Adrenal gland (tissue), 5 donors: ENCODE data around the gene NHS.

ENCODE experiments used
- POLR2A ChIP-seq, 2 donors: fragments of 450-650 bp; IDR thresholded peaks; one replicate each; pipeline ENCODE4 v1.6.1; 2017; ENCODE audit warnings: antibody characterized with exemption in 2 of 2, mild to moderate bottlenecking in 2 of 2, moderate library complexity in 1 of 2
- TF ChIP-seq, protein P1 (sequence below), 6 experiments: fragments of 450-650 bp in 4 of 6; fragments of 200-600 bp in 2 of 6; sonication (generic) in 1 of 6; IDR thresholded peaks; 1 replicate in 5 of 6; 2 replicates in 1 of 6; pipeline versions ENCODE4 v1.5.1 to v1.8.0; 2016 to 2021; ENCODE audit warnings: antibody characterized with exemption in 6 of 6, mild to moderate bottlenecking in 2 of 6, moderate library complexity in 1 of 6
- donor health status: DM: no; HTN: no; CAD: no.

DNA sequence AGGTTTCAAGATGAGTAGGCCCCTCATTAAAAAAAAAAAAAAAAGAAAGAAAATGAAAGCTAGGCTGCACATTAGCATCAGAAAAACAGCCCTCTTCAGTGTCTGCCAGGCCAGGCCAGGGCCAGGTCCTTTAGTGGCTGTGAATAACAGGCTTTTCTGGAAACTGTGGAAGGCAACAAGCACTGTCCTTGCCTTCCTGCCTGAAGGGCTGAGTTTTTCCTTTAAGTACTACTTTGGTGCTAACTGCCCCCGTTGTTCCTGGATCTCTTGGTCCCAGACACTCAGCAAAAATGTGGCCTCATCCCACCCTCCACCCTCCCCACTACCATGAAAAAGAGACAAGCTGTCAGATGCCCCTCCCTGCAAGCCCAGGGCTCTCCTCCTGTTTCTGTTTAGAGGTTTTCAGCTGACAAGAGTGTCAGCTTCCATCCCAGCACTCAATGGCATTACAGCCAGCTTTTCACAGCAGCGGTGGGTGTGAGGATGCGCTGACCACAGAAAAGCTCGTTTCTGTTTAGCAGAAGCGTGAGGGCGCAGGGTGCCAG lies 174.2 kb downstream of the NHS start:
- TF ChIP-seq, protein P1, sequence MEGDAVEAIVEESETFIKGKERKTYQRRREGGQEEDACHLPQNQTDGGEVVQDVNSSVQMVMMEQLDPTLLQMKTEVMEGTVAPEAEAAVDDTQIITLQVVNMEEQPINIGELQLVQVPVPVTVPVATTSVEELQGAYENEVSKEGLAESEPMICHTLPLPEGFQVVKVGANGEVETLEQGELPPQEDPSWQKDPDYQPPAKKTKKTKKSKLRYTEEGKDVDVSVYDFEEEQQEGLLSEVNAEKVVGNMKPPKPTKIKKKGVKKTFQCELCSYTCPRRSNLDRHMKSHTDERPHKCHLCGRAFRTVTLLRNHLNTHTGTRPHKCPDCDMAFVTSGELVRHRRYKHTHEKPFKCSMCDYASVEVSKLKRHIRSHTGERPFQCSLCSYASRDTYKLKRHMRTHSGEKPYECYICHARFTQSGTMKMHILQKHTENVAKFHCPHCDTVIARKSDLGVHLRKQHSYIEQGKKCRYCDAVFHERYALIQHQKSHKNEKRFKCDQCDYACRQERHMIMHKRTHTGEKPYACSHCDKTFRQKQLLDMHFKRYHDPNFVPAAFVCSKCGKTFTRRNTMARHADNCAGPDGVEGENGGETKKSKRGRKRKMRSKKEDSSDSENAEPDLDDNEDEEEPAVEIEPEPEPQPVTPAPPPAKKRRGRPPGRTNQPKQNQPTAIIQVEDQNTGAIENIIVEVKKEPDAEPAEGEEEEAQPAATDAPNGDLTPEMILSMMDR (IDR thresholded peaks at IDR 0.05) = no peak
- no peak for TF ChIP-seq POLR2A (IDR thresholded peaks at IDR 0.05)
